LNCAP (cell line): Measurements from ENCODE around the gene RNF182.

Experiments
- CTCF ChIP-seq: fragments of 450-650 bp; IDR thresholded peaks from 2 replicates; pipeline ENCODE4 v1.5.1; 2017; ENCODE audit warnings: mild to moderate bottlenecking

RNF182 gene

GRCh38 chr6:14001329-14002012 lies 76.7 kb downstream of the RNF182 start:
- no peak for TF ChIP-seq CTCF

- TF ChIP-seq CTCF: no peak
Observed at GRCh38 chr6:14002176-14002947, 77.6 kb downstream of the RNF182 start.

GRCh38 chr6:14004258-14004657 lies 79.5 kb downstream of the RNF182 start:
- TF ChIP-seq CTCF: no peak

- TF ChIP-seq CTCF: no peak
Observed at GRCh38 chr6:14008809-14009208, 84.1 kb downstream of the RNF182 start.

GRCh38 chr6:14009431-14009830 lies 84.7 kb downstream of the RNF182 start:
- no peak for TF ChIP-seq CTCF

- no peak for TF ChIP-seq CTCF
Observed at GRCh38 chr6:14010275-14010674, 85.5 kb downstream of the RNF182 start.

- no peak for TF ChIP-seq CTCF
Observed at GRCh38 chr6:14012313-14013030, 87.7 kb downstream of the RNF182 start.
